GM12875 (cell line): Measurements from ENCODE around the gene MTFR1L.

Source experiments
- H3K4me3 ChIP-seq: one replicate; pipeline ENCODE4 v1.5.1; 2011; ENCODE audit warnings: low read depth, low read length, control low read depth
- TF ChIP-seq, protein P1 (sequence below): IDR thresholded peaks from 2 replicates; pipeline ENCODE4 v1.5.1; 2011; ENCODE audit warnings: low read depth, mild to moderate bottlenecking, control low read depth, inconsistent platforms, low read length, moderate library complexity, borderline replicate concordance; ENCODE audit not compliant: insufficient read depth

The MTFR1L gene

DNA sequence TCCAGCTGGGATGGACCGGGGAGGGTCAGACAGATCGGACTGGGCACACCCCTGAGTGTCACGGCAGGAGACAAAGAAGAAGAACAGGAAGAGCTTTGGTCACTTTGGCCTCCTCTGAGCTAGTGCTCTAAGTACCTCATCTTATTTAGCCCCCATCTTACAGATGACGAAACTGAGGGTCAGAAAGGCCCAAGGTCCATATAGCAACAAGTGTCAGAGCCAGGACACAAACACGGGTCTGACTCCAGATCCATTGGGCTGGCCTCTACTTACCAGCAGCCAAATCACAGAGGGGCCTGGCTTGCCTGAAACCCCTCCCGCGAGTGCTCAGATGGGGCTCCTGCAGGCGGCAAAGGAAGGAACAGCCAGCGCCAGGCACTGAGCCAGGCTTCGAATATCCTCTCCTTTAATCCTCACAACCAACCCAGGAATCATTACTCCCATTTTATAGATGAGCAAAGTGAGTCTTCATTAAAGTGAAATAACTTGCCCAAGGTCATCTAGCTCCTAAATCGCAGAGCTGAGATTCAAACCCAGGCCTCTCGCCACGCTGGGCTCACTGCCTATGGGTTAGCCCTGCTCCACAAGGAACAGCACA, 45.4 kb upstream of the MTFR1L start:
- TF ChIP-seq, protein P1, sequence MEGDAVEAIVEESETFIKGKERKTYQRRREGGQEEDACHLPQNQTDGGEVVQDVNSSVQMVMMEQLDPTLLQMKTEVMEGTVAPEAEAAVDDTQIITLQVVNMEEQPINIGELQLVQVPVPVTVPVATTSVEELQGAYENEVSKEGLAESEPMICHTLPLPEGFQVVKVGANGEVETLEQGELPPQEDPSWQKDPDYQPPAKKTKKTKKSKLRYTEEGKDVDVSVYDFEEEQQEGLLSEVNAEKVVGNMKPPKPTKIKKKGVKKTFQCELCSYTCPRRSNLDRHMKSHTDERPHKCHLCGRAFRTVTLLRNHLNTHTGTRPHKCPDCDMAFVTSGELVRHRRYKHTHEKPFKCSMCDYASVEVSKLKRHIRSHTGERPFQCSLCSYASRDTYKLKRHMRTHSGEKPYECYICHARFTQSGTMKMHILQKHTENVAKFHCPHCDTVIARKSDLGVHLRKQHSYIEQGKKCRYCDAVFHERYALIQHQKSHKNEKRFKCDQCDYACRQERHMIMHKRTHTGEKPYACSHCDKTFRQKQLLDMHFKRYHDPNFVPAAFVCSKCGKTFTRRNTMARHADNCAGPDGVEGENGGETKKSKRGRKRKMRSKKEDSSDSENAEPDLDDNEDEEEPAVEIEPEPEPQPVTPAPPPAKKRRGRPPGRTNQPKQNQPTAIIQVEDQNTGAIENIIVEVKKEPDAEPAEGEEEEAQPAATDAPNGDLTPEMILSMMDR = no peak

DNA sequence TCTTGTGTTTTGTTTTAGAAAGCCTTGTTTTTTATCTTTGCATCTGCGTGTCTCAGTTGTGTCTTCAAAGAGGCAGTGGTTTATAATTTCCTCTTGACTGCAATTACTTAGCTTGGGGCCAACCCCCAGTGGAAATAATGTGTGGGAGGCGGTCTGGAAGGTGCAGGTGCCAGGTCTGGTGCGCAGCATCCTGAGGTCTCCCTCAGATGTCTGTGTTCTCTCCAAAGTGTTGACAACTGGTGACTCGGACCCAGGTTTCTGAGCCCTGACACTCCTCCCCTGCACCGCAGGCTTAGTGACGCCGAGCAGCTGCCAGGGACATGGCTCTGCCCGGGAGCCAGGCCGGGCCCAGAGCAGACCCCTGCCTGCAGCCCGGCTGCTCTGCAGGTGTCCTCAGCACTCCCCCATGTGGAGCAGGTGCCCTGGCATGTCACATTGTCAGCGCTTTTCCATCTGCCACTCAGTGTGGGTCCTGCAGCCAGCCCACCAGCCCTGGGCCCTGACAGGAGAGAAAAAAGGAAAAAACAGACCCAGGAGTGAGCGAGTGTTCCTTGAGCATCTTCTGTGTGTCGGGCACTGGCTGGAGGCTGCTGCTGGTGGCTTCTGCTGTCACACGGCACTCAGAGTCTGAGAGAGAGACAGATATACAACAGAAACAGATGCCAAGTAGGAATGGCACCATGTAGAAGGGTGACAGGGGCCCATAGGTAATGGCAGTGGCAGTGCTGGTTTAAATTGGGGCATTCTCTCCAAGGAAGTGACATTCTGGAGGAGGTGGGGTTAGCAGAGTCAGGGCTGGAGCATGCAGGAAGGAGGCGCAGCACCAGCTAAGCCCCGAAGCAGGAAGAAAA, 44.6 kb upstream of the MTFR1L start:
- H3K4me3 ChIP-seq = no peak overlapping the region
- TF ChIP-seq, protein P1 = no peak

More for the DNA sequence above, 45.4 kb upstream of the MTFR1L start:
- no peak overlapping the region for H3K4me3 ChIP-seq

DNA sequence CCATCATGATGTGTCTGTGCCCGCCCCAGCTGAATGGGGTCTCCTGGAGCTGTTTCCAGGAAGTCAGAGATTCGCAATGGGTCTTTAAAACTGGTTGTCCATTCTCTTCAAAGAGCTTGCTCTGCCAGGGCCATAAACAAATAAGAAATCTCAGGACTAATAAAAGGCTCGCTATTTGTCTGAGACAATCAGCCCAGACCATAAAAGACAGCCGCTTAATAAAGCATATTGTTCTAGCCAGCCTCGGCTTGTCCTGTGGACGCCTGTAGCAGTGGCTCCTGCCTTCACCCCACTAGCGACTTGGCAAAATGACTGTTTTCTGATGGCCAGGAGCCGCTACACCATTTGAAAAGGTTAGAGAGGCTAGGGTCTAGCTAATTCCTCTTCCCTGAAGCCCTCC, 40.4 kb upstream of the MTFR1L start:
- no peak overlapping the region for H3K4me3 ChIP-seq
- TF ChIP-seq, protein P1 = no peak

DNA sequence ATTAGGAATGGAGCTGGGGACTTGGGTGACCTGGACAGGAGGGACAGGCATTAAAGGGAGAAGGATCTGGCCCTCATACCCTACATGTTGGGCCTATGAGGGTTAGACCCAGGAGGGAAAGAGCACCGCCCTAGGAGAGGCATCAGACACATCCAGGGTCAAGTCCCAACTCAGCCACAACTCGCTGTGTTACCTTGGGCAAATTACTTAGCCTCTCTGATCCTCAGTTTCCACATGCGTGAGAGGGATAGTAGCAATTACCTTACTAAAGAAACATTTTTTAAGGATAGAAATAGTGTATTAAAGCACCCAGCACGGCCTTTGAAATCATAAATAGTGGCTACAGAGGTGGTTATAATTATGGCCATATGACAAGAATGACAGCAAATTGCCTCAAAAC, 39.9 kb upstream of the MTFR1L start:
- H3K4me3 ChIP-seq = no peak overlapping the region

DNA sequence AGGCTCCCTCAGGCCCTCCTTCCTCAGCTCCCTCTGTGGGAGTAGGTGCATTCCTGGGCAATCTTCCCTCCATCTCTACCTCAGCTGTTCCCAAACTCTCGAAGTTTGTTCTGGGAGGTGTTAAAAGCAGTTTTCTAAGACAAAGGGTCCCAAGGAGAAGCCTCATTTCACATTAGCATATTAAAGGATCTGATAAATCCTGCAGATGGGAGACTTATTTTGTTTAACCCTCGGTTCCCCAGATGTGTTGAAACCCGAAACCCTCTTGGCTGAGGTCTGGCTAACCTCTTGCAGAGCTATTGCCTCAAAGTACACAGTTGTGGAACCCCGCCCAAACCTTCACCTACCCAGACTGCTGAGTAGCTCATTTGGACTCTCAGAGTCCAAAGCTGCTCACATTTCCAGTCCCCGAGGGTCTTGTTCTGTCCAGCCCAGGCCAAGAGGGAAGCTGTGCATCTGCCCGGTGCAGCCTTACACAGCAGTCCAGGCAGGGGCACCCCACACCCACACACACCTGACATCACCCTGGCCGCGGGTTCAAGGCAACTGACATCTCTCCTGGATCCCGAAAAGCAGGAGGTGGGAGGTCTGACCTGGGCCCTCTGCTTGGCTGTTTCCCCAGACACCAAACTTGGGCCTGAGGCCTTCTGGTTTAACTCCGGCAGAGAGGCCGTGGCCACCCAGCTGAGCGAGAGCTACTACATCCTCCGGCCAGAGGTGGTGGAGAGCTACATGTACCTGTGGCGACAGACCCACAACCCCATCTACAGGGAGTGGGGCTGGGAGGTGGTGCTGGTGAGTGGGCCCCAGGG, 39.2 kb upstream of the MTFR1L start:
- TF ChIP-seq, protein P1 = no peak
- H3K4me3 ChIP-seq = no peak overlapping the region

More for the DNA sequence above, 39.9 kb upstream of the MTFR1L start:
- TF ChIP-seq, protein P1 = no peak

DNA sequence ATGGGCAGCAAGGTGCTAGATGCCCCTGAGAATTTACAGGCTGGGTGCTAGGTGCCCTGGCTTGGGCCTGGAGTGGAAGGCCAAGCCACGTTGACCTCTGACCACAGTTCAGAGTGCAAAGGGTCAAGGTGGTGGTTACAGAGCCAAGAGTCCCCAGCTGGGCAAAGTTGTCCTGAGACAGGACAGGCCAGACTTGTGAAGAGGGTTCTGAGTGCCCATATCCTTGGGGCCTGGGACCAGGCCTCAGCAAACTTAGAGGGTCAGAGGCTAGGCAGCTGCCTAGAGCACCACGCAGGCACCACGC, 38.7 kb upstream of the MTFR1L start:
- H3K4me3 ChIP-seq = no peak overlapping the region
- TF ChIP-seq, protein P1 = no peak
